Left ventricle myocardium superior (tissue), 1 donor: ENCODE measurements around the gene ST7L. TPM values are rescaled to one million over a fixed set of nuclear protein-coding genes. Genes with fewer than 3 reads are reported as not detected.
"Not testable (repeated sequence)": the region's sequence is repeated elsewhere in the genome, so short reads cannot be mapped to it uniquely, and the experiment has no call there.

ENCODE experiments used
- ATAC-seq: fragments of 200-7000 bp; cut with Tn5 transposase; one replicate; pipeline ENCODE4 v1.9.1; 2020; ENCODE audit warnings: mild to moderate bottlenecking, moderate library complexity
- DNase-seq: peaks from one replicate; pipeline ENCODE4 v3.0.0-alpha.2; 2020
- intact Hi-C: fragments of 100-400 bp; cut with micrococcal nuclease; formaldehyde crosslinking; loops from one replicate; pipeline ENCODE4 v1.11.0; 2022
- total RNA-seq: library from RNA; stranded (reverse); fragmentation: NEBNext Ultra II Directional; extraction: Animal tissue kit (Norgen Biotek cat#: 25700); gene quantifications from one replicate; pipeline ENCODE4 v1.2.1, GENCODE V29; 2021
- donor health status: DM: no; HTN: yes; CAD: no; lungs with severe emphysema.

The ST7L gene
- total RNA-seq, 1 donor from 2014 or later: 12.7 TPM

DNA sequence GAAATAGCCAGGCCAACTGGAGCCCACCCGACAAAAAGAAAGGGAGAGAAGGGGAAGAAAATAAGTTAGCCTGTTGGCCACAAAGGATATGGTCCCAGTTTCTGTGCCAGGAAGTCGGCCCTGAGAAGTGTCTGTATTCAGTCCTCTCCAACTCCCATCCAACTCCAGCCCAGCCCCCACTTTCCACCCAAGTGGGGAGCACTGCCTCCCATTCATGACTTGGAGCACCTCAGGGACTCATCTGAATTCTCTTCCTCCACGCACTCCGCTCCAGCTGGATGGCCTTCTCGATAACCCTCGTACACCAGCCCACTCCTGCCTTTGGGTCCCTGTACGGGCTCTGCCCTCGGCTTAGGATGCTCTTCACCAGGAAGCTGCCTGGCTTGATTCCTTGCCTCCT is 112.2 kb downstream of the ST7L start:
- ATAC-seq (no peak), DNase-seq (no peak)
- intact Hi-C loops: no loop called here

DNA sequence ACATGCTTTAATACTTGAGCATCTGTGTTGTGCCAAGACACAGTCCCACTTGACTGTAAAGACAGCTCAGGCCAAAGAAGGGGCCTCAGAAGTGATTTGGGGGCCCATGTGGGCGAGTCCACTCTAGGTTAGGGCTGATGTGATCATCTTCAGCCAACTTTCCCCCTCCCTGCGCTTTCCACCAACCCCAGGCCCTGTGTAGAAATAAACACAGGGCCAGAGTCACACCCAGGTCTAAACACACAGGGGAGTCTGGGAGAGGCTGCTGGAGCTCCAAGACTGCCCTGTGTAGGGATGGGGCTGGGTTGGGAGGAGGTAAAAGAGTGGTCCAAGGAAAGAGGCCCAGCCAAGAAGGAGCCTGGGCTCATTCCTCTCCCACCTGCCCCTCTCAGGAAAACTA is 112.6 kb downstream of the ST7L start:
- no peak for ATAC-seq
- no peak for DNase-seq
- intact Hi-C loops: no loop called here

DNA sequence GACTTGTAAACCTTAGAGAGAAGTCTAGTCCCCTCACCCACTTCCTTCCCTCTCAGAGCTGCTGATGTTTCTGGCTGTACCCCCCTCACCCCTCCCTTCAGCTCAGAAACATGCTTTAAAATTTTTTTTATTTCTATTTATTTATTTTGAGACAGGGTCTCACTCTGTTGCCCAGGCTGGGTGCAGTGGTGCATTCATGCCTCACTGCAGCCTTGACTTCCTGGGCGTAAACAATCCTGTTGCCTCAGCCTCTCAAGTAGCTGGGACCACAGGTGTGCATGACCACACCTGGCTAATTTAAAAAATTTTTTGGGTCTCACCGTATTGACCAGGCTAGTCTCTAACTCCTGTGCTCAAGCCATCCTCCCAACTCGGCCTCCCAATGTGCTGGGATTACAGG is 113.1 kb downstream of the ST7L start:
- ATAC-seq (no peak), DNase-seq (no peak)
- intact Hi-C loops: no loop called here

DNA sequence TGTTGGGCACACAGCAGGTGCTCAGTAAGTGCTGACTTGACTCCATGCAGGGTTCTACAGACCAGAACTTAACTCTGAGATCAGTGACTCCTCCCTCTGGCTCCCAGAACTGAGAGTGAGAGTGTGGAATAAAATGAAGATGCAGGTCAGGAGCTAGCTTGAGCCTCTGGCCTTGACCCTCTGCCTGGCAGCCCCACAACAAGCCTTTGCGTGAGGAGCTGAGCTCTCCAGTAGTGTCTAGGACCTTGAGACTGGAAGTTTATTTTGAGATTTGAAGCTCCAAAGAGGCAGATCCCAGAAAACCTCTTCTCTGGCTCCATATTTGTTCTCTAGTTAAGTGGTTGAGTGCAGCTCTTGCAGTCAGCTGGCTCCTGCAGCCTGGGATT is 113.5 kb downstream of the ST7L start:
- ATAC-seq (no peak), DNase-seq (no peak)
- intact Hi-C loops: no loop called here

DNA sequence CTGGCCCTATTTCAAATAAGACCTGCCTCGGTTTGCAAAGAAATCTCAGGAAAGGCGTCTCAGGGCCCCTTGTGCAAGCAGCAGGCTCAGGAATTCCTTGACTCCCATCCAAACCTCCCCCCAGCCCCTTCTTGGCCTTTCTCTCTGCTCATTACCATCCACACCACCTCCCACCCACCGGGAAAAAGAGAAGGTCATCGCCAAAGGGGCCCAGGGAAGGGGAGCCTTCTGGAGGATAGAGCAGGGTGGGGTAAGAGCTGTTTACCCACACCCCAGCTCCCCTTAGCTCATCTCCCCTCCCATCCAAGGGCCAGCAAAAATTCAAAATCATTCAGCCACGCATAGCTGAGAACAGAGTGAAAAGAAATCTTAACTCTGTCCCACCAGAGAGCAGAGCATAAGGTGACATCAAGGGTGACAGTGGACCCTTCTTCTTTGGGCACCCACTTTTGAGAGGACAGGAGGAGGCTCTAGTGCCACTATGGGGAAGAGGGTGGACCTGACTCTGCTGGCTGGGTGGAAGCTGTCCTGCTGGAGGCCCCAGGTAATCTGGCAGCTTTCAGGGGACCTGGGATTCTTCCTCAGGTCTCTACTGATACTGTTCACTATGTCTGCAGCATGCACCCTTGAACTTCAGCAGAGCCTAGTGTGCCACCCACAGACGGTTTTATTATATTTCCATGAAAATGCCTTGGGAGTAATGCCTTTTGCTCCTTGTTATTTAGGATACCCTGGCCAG is 114.1 kb downstream of the ST7L start:
- ATAC-seq (no peak), DNase-seq (no peak)
- intact Hi-C loops: no loop called here

GRCh38 chr1:112504001-112504660 is 114.8 kb downstream of the ST7L start:
- DNase-seq (no peak), ATAC-seq (no peak)
- intact Hi-C loops: no loop called here

- intact Hi-C loops: no loop called here
- DNase-seq (no peak), ATAC-seq (peak; percentile 39)
These were observed 116.1 kb downstream of the ST7L start for GRCh38 chr1:112502826-112503225.

DNA sequence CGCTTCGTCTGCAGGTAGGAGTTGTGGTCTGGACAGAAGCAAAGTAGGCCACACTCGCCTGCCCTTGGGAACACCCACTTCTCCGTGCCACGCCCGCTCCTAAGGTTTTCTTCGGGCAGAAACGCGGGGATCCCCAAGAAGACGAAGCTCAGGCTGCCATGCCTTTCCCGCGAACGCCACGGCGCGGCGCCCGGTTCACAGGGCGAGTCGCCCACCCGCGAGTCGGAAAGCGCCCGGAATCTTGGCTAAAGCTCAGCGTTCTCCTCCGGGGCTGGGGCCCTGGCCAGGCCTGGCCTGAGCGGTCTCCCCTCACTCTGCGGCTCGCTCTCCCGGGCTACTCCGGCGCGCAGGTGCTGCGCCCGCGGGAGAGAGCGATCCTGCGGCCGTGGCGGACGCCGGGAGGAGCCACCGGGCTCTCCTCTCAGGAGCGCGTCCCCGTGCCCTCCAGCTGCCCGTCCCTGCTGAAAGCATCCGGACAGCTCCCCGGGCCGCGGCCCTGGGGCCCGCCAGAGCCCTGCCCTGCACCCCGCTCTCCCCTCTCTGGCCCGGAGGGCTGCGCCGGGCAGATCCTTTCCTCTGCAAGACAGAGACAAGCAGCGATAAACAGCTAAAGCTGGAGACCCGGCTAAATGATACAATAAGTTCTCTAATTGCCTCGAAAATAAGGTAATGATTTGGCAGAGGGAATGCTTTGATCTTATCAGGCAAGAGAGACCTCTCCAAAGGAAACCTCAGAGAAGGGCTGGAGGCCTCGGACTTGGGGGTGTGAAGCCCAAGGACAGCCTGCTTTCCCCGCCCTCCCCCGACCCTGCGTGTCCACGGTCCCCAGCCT is 116.9 kb downstream of the ST7L start:
- ATAC-seq: peak; percentile 94
- intact Hi-C loops: no loop called here
- peak; percentile 88 for DNase-seq

DNA sequence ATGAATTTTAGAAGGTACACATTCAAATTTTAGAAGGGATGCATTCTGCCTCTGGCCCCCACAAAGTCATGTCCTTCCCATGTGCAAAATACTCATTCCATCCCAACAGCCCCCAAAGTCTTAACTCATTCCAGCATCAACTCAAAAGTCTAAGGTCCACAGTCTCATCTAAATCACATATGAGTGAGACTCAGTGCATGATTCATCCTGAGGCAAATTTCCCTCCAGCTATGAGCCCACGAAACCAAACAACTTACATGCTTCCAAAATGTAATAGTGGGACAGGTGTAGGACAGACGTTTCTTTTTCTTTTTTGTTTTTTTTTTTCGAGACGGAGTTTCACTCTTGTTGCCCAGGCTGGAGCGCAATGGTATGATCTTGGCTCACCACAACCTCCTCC is 122.7 kb downstream of the ST7L start:
- ATAC-seq (no peak), DNase-seq (no peak)
- intact Hi-C loops: no loop called here

DNA sequence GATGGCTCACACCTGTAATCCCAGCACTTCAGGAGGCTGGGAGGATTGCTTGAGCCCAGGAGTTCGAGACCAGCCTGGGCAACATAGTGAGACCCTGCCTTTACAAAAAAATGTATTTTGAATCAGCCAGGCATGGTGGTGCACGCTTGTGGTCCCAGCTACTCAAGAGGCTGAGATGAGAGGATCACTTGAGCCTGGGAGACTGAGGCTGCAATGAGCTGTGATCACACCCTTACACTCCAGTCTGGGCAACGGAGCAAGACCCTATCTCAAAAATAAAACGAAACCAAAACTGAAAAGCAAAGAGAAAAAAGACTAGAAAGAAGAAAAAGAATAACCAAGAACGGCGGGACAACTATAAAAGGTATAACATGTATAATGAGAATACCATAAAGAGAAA is 125.6 kb downstream of the ST7L start:
- intact Hi-C loops: no loop called here
- ATAC-seq: no peak
- DNase-seq: no peak

DNA sequence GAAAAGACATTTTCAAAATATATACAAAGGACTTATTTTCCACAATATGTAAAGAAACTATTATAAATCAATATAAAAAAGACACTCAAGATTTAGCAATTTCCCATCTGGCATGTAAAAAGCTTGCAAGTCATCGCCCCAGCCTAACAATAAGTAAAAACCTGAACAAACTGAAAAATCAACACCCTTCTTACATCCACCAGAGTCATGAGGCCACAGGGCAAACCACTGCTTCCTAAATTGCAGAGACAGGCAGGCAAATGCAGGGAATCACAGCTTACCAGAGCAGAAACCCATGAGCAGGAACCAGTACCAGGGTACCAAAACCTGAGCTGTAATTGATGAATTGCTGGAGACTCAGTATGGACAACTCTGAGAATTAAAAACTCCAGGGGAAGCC is 126.9 kb downstream of the ST7L start:
- no peak for ATAC-seq
- DNase-seq: no peak
- intact Hi-C loops: no loop called here

- DNase-seq: no peak
- intact Hi-C loops: no loop called here
- ATAC-seq: no peak
These were observed 130.8 kb downstream of the ST7L start for GRCh38 chr1:112488141-112488540.

DNA sequence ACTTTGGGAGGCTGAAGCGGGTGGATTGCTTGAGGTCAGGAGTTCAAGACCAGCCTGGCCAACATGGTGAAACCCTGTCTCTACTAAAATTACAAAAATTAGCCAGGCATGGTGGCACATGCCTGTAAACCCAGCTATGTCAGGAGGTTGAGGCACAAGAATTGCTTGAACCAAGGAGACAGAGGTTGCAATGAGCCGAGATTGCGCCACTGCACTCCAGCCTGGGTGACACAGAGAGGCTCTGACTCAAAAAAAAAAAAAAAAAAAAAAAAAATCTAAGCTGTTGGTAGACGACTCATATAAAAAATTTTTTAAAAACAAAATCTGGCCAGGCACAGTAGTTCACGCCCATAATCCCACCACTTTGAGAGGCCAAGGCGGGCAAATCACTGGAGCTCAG is 131.3 kb downstream of the ST7L start:
- DNase-seq, intact Hi-C loops, ATAC-seq: not testable (repeated sequence)

GRCh38 chr1:112486063-112486462 is 132.9 kb downstream of the ST7L start:
- intact Hi-C loops, DNase-seq, ATAC-seq: not testable (repeated sequence)

DNA sequence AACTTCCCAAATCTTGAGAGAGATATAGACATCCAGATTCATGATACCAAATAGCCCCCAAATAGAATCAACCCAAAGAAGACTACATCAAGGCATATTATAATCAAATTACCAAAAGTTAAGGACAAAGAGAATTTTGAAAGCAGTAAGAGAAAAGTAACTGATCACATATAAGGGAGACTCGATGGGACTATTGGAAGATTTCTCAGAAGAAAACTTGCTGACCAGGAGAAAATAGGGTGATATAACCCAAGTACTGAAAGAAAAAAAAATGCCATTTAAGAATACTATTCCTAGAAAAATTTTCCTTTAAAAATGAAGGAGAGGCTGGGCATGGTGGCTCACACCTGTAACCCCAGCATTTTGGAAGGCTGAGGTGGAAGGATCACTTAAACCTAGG is 140.6 kb downstream of the ST7L start:
- intact Hi-C loops: no loop called here

DNA sequence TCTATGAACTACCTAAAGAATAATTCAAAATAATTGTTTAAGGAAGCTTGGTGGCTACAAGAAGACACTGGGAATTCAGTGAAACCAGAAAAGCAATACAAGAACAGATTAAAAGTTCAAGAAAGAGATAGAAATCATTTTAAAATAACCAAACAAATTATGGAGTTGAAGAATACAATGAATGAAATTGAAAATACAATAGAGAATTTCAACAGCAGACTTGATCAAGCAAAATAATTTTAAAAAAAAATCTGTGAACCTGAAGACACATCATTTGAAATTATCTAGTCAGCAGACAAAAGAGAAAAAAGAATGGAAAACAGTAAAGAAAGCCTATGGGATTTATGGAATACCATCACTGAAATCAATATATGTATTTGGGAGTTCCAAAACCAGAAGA is 141.4 kb downstream of the ST7L start:
- no peak for DNase-seq
- intact Hi-C loops: no loop called here
- ATAC-seq: no peak

More for the DNA sequence above, 140.6 kb downstream of the ST7L start:
- DNase-seq: no peak
- ATAC-seq: no peak
